PFSK-1 (cell line): ENCODE results near the gene CSGALNACT2.

Experiments used
- FOXP2 ChIP-seq: optimal IDR thresholded peaks from 2 replicates; pipeline ENCODE3; 2011; ENCODE audit warnings: borderline replicate concordance, control low read depth, inconsistent platforms; ENCODE audit not compliant: insufficient read depth; ENCODE audit errors: extremely low read length, extremely low read depth
- POLR2AphosphoS5 ChIP-seq: IDR thresholded peaks from 2 replicates; pipeline ENCODE4 v1.6.1; 2012; ENCODE audit warnings: low read depth, mild to moderate bottlenecking, control low read depth, low read length, moderate library complexity
- REST ChIP-seq, 2 experiments: IDR thresholded peaks; 2 replicates each; pipeline versions ENCODE4 v1.6.1 to v1.8.0; 2011 to 2012; ENCODE audit warnings: low read depth in 2 of 2, low read length in 2 of 2, control low read depth in 1 of 2, inconsistent platforms in 1 of 2, mild to moderate bottlenecking in 1 of 2, moderate library complexity in 1 of 2; ENCODE audit not compliant: insufficient read depth in 1 of 2
- SIN3A ChIP-seq: IDR thresholded peaks from 2 replicates; pipeline ENCODE4 v1.6.1; 2012; ENCODE audit warnings: mild to moderate bottlenecking, low read length, moderate library complexity, borderline replicate concordance; ENCODE audit not compliant: insufficient read depth
- TAF1 ChIP-seq: IDR thresholded peaks from 2 replicates; pipeline ENCODE4 v1.6.1; 2012; ENCODE audit warnings: low read length, control low read depth, borderline replicate concordance; ENCODE audit not compliant: insufficient read depth

The CSGALNACT2 gene

GRCh38 chr10:43109671-43110249 is 28.5 kb upstream of the CSGALNACT2 start:
- TF ChIP-seq POLR2AphosphoS5 (no peak), REST (IDR thresholded peaks at IDR 0.05; ENCODE audit: insufficient read depth in 1 of 2, low read depth in 2 of 2, low read length in 2 of 2) (no peak), SIN3A (no peak), FOXP2 (no peak), TAF1 (no peak)

GRCh38 chr10:43110338-43111071 is 27.7 kb upstream of the CSGALNACT2 start:
- TF ChIP-seq FOXP2 (no peak), POLR2AphosphoS5 (no peak), SIN3A (no peak), TAF1 (no peak), REST (IDR thresholded peaks at IDR 0.05; ENCODE audit: insufficient read depth in 1 of 2, low read depth in 2 of 2, low read length in 2 of 2) (no peak)

GRCh38 chr10:43111101-43111500 is 27.1 kb upstream of the CSGALNACT2 start:
- TF ChIP-seq SIN3A (no peak), TAF1 (no peak), POLR2AphosphoS5 (no peak), REST (IDR thresholded peaks at IDR 0.05; ENCODE audit: insufficient read depth in 1 of 2, low read depth in 2 of 2, low read length in 2 of 2) (no peak), FOXP2 (no peak)

- TF ChIP-seq SIN3A (no peak), TAF1 (no peak), REST (IDR thresholded peaks at IDR 0.05; ENCODE audit: insufficient read depth in 1 of 2, low read depth in 2 of 2, low read length in 2 of 2) (no peak), FOXP2 (no peak), POLR2AphosphoS5 (no peak)
Observed at GRCh38 chr10:43111921-43112607, 26.2 kb upstream of the CSGALNACT2 start.
